PC-3 (cell line): ENCODE results near the gene ST6GALNAC3. TPM values are rescaled to one million over a fixed set of nuclear protein-coding genes. Genes with fewer than 3 reads are reported as not detected.

Experiments used
- ATAC-seq: fragments of 200-7000 bp; cut with Tn5 transposase; 2 replicates; pipeline ENCODE4 v1.9.1; 2020; ENCODE audit warnings: mild to moderate bottlenecking, moderate library complexity
- BruUV-seq: library from RNA; stranded (reverse); fragments of 400-500 nt; replicated peaks from 2 replicates; lab custom pipeline; 2021; lab: Mats Ljungman, UMichigan
- CTCF ChIA-PET: fragments of 300-600 bp; sonication (Branson Sonifier 250); formaldehyde crosslinking; loops from one replicate; lab custom pipeline; 2022; ENCODE audit warnings: antibody characterized with exemption; lab: Charles Lee
- POLR2A ChIA-PET: fragments of 300-600 bp; sonication (Branson Sonifier 250); formaldehyde crosslinking; loops from one replicate; lab custom pipeline; 2022; ENCODE audit warnings: antibody characterized with exemption; ENCODE audit not compliant: unreplicated experiment; lab: Charles Lee
- DNase-seq: peaks from one replicate; pipeline ENCODE4 v3.0.0-alpha.2; 2015
- H2AFZ ChIP-seq: fragments of 300-600 bp; sonication (generic); 2 replicates; pipeline ENCODE4 v1.6.0; 2016; ENCODE audit warnings: antibody characterized with exemption, low read length
- H3F3A ChIP-seq: fragments of 300-600 bp; sonication (generic); one replicate; pipeline ENCODE4 v1.6.0; 2017; ENCODE audit warnings: antibody characterized with exemption, low read length, control low read depth, mild to moderate bottlenecking; ENCODE audit not compliant: unreplicated experiment
- H3K27ac ChIP-seq: fragments of 300-600 bp; sonication (generic); 2 replicates; pipeline ENCODE4 v1.5.1; 2016; ENCODE audit warnings: mild to moderate bottlenecking, low read length
- H3K27me3 ChIP-seq: fragments of 300-600 bp; sonication (generic); 2 replicates; pipeline ENCODE4 v1.6.1; 2016; ENCODE audit warnings: low read length, mixed read lengths
- H3K36me3 ChIP-seq: fragments of 300-600 bp; sonication (generic); 2 replicates; pipeline ENCODE4 v1.6.1; 2016; ENCODE audit warnings: low read depth, mixed run types, low read length, mixed read lengths
- H3K4me1 ChIP-seq: fragments of 300-600 bp; sonication (generic); 2 replicates; pipeline ENCODE4 v1.5.1; 2016; ENCODE audit warnings: low read length; ENCODE audit not compliant: insufficient read depth
- H3K4me2 ChIP-seq: fragments of 300-600 bp; sonication (generic); 2 replicates; pipeline ENCODE4 v1.6.0; 2016; ENCODE audit warnings: low read length
- H3K4me3 ChIP-seq: fragments of 300-600 bp; sonication (generic); 2 replicates; pipeline ENCODE4 v1.5.1; 2016; ENCODE audit warnings: mild to moderate bottlenecking, low read length, mixed read lengths
- H3K79me2 ChIP-seq: fragments of 300-600 bp; sonication (generic); 2 replicates; pipeline ENCODE4 v1.6.1; 2017; ENCODE audit warnings: low read length, mixed read lengths
- H3K9ac ChIP-seq: fragments of 300-600 bp; sonication (generic); 2 replicates; pipeline ENCODE4 v1.6.0; 2016; ENCODE audit warnings: mild to moderate bottlenecking, low read length
- H3K9me2 ChIP-seq: fragments of 300-600 bp; sonication (generic); replicated peaks from 2 replicates; pipeline ENCODE4 v1.6.1; 2016; ENCODE audit warnings: mixed run types, low read length, mixed read lengths
- H3K9me3 ChIP-seq: fragments of 300-600 bp; sonication (generic); 2 replicates; pipeline ENCODE4 v1.6.1; 2016; ENCODE audit warnings: low read length, mixed read lengths
- H4K20me1 ChIP-seq: fragments of 300-600 bp; sonication (generic); 2 replicates; pipeline ENCODE4 v1.6.1; 2016; ENCODE audit warnings: low read length, mixed read lengths
- EZH2 ChIP-seq: fragments of 300-600 bp; sonication (generic); IDR thresholded peaks from one replicate; pipeline ENCODE4 v1.6.1; 2017; ENCODE audit warnings: antibody characterized with exemption, mild to moderate bottlenecking, low read length; ENCODE audit not compliant: unreplicated experiment
- EZH2phosphoT487 ChIP-seq: fragments of 300-600 bp; sonication (generic); IDR thresholded peaks from 2 replicates; pipeline ENCODE4 v1.6.1; 2018; ENCODE audit warnings: mild to moderate bottlenecking, antibody characterized with exemption, low read length, borderline replicate concordance
- intact Hi-C: fragments of 100-400 bp; cut with micrococcal nuclease; formaldehyde crosslinking; loops from 2 replicates; pipeline ENCODE4 v1.9.0; 2023
- total RNA-seq: library from RNA; depleted of rRNA; stranded (reverse); fragments of >200 nt; gene quantifications from 2 replicates; pipeline ENCODE4 v1.2.3, GENCODE V29; 2014
- TF ChIP-seq, protein P1 (sequence below): fragments of 300-600 bp; sonication (generic); conservative IDR thresholded peaks from 2 replicates; pipeline ENCODE4 v1.5.1; 2017; ENCODE audit warnings: antibody characterized with exemption, low read depth, mild to moderate bottlenecking, low read length

Gene ST6GALNAC3
- total RNA-seq, 1 experiment from 2014 or later = not detected

DNA sequence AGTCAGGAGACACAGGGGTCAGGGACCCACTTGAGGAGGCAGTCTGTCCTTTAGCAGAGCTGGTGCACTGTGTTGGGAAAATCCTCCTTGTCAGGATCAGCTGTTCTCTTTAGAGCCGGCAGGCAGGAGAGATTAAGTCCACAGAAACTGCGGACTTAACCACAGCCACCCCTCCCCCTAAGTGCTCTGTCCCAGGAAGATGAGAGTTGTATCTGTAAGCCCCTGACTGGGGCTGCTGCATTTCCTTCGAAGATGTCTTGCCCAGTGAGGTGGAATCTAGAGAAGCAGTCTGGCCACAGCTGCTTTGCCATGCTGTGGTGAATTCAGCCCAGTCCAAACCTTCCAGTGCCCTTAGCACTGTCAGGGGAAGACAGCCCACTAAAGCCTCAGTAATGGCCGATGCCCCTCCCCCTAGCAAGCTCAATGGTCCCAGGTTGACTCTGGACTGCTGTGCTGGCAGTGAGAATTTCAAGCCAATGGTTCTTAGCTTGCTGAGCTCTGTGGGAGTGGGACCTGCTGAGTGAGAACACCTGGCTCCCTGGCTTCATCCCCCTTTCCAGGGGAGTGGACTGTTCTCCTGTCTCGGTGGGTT lies 172.8 kb downstream of the ST6GALNAC3 start:
- Histone ChIP-seq H3K27me3 (peaks cover 44% of the 10 kb centered on the region), H3K79me2 (no peaks in the 10 kb centered on the region), H3K27ac (no peak overlapping the region), H3K4me3 (no peak overlapping the region), H3K9ac (no peak overlapping the region), H3K36me3 (no peaks in the 10 kb centered on the region), H3F3A (no peaks in the 10 kb centered on the region), H3K9me2 (no peaks in the 10 kb centered on the region), H3K4me2 (no peak overlapping the region), H4K20me1 (no peaks in the 10 kb centered on the region), H2AFZ (no peak overlapping the region), H3K9me3 (no peaks in the 10 kb centered on the region), H3K4me1 (no peaks in the 10 kb centered on the region)
- POLR2A ChIA-PET = no interaction called here
- DNase-seq (no peak), ATAC-seq (no peak)
- BruUV-seq = no TSS peak
- TF ChIP-seq EZH2phosphoT487 (no peak), EZH2 (no peak)
- TF ChIP-seq, protein P1, sequence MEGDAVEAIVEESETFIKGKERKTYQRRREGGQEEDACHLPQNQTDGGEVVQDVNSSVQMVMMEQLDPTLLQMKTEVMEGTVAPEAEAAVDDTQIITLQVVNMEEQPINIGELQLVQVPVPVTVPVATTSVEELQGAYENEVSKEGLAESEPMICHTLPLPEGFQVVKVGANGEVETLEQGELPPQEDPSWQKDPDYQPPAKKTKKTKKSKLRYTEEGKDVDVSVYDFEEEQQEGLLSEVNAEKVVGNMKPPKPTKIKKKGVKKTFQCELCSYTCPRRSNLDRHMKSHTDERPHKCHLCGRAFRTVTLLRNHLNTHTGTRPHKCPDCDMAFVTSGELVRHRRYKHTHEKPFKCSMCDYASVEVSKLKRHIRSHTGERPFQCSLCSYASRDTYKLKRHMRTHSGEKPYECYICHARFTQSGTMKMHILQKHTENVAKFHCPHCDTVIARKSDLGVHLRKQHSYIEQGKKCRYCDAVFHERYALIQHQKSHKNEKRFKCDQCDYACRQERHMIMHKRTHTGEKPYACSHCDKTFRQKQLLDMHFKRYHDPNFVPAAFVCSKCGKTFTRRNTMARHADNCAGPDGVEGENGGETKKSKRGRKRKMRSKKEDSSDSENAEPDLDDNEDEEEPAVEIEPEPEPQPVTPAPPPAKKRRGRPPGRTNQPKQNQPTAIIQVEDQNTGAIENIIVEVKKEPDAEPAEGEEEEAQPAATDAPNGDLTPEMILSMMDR = no peak
- CTCF ChIA-PET = no interaction called here
- intact Hi-C loops = no loop called here

DNA sequence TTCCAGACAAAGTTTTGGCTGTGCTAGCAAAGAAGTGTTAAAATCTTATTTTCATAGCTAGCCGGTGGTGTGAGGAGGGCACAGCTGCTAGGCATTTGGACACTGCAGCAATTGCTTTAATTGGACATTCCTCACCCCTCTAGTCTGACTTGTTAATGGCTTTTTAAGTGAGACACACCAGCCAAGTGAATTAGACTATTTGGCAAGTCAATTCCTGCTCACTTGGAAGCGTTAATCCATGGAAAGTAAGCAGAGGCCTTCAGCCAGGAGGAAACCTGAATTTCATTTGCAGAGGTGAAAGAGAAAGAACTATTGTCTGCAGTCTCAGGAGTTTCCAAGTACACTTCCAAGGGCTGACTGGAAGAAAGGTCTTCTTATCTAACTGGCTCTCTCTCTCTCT lies 175.7 kb downstream of the ST6GALNAC3 start:
- no TSS peak for BruUV-seq
- H3K9me3 ChIP-seq = no peaks in the 10 kb centered on the region
- ATAC-seq = no peak
- no peaks in the 10 kb centered on the region for H4K20me1 ChIP-seq
- H3K4me2 ChIP-seq = no peak overlapping the region
- no peak overlapping the region for H3K27ac ChIP-seq
- TF ChIP-seq EZH2phosphoT487 (no peak), EZH2 (no peak)
- H3K27me3 ChIP-seq = peaks cover 64% of the 10 kb centered on the region
- no peaks in the 10 kb centered on the region for H3K79me2 ChIP-seq
- H3K9ac ChIP-seq = no peak overlapping the region
- intact Hi-C loops = no loop called here
- H3K36me3 ChIP-seq = no peaks in the 10 kb centered on the region
- CTCF ChIA-PET = no interaction called here
- no peaks in the 10 kb centered on the region for H3K9me2 ChIP-seq
- H3F3A ChIP-seq = no peaks in the 10 kb centered on the region
- no peak overlapping the region for H3K4me3 ChIP-seq
- no peaks in the 10 kb centered on the region for H3K4me1 ChIP-seq
- no peak overlapping the region for H2AFZ ChIP-seq
- POLR2A ChIA-PET = no interaction called here
- DNase-seq = no peak

DNA sequence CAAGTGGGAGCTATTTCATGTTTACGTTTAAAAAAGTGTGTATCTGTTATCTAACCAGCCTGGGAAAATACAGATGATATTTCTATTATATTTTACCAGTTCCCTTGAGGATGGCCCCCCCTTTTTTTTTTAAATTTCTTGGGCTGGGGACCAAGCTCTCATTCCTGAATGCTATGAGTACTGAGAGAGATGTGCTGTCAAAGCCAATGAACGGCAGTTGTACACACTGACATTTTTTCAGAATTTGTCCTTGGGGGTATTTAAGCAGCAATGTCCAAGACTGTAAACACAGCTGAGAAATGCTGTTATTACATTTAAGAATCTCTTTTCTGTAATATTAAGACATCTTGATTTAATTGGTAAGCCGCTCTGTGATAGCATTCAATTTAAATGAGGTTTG lies 177.9 kb downstream of the ST6GALNAC3 start:
- no peaks in the 10 kb centered on the region for H3K9me3 ChIP-seq
- no TSS peak for BruUV-seq
- intact Hi-C loops = no loop called here
- no peak overlapping the region for H3K9ac ChIP-seq
- H3K9me2 ChIP-seq = no peaks in the 10 kb centered on the region
- DNase-seq (no peak), ATAC-seq (no peak)
- no peak overlapping the region for H3K4me2 ChIP-seq
- POLR2A ChIA-PET = no interaction called here
- no peaks in the 10 kb centered on the region for H4K20me1 ChIP-seq
- no peaks in the 10 kb centered on the region for H3K36me3 ChIP-seq
- peaks cover 72% of the 10 kb centered on the region for H3K27me3 ChIP-seq
- no peak overlapping the region for H3K27ac ChIP-seq
- H3K4me3 ChIP-seq = no peak overlapping the region
- CTCF ChIA-PET = no interaction called here
- H3K79me2 ChIP-seq = no peaks in the 10 kb centered on the region
- TF ChIP-seq EZH2 (no peak), EZH2phosphoT487 (no peak)
- TF ChIP-seq, protein P1 = no peak
- no peaks in the 10 kb centered on the region for H3F3A ChIP-seq
- no peaks in the 10 kb centered on the region for H3K4me1 ChIP-seq
- H2AFZ ChIP-seq = no peak overlapping the region
